ENCODE data around the gene CEP131. TPM values are rescaled to one million over a fixed set of nuclear protein-coding genes. Genes with fewer than 3 reads are reported as not detected.

Gene CEP131
- total and polyA plus RNA-seq, 7 donors: 3.7 to 8.6 (median 4.9) TPM

- no peak within 1 kb of the TSS for H3K27ac ChIP-seq
- 0 to 2% (median 2%) methylated on average over 20 to 62 of the region's 62 CpGs for WGBS, 3 donors
- H3K27me3 ChIP-seq (ENCODE audit: insufficient read depth in 3 of 3, low read length in 2 of 3): peaks cover 0 to 44% (median 18%) of the 10 kb centered on the region in 3 donors
- no peaks in the 10 kb centered on the region for H3K9me3 ChIP-seq
- TF ChIP-seq CTCF (IDR thresholded peaks at IDR 0.05): no peak
- H3K4me1 ChIP-seq: peaks cover 3% of the 10 kb centered on the region
- H3K36me3 ChIP-seq (ENCODE audit: insufficient read depth in 1 of 2, low read depth in 1 of 2): no peaks in the 10 kb centered on the region
- H3K4me3 ChIP-seq: peak within 1 kb of the TSS; percentile 51
- DNase-seq (peak in 1 of 2 donors; percentile 28), ATAC-seq (no peak)
- intact Hi-C loops (cut with DNase I): no loop called here
These were observed 56.7 kb downstream of the CEP131 start, which contains the start of gene AATK for GRCh38 chr17:81166033-81166492. Gene AATK (minus strand): TSS chr17:81166221. CDS start chr17:81165992, 229 bp downstream.

- 14 to 26% (median 22%) methylated on average over 37 to 46 of the region's 46 CpGs for WGBS, 3 donors
- no peak for TF ChIP-seq CTCF (IDR thresholded peaks at IDR 0.05)
- DNase-seq: peak in 1 of 2 donors; percentile 52
- Histone ChIP-seq H3K4me3 (peak within 1 kb of the TSS; percentile 51), H3K27ac (no peak within 1 kb of the TSS), H3K27me3 (ENCODE audit: insufficient read depth in 3 of 3, low read length in 2 of 3) (peaks cover 0 to 44% (median 13%) of the 10 kb centered on the region in 3 donors), H3K9me3 (no peaks in the 10 kb centered on the region), H3K36me3 (ENCODE audit: insufficient read depth in 1 of 2, low read depth in 1 of 2) (no peaks in the 10 kb centered on the region), H3K4me1 (peaks cover 3% of the 10 kb centered on the region)
- intact Hi-C loops (cut with DNase I): no loop called here
- ATAC-seq: peak in 2 of 4 donors; percentile 13 to 43
These were observed 57.3 kb downstream of the CEP131 start, which contains the start of gene PVALEF for GRCh38 chr17:81165246-81166032. Gene PVALEF (plus strand): TSS chr17:81165507. CDS start chr17:81181227, 15,720 bp downstream.

- no peaks in the 10 kb centered on the region for H3K9me3 ChIP-seq
- H3K4me3 ChIP-seq: no peak overlapping the region
- intact Hi-C loops (cut with DNase I): no loop called here
- no peak overlapping the region for H3K27ac ChIP-seq
- no peaks in the 10 kb centered on the region for H3K36me3 ChIP-seq (ENCODE audit: insufficient read depth in 1 of 2, low read depth in 1 of 2)
- TF ChIP-seq CTCF (IDR thresholded peaks at IDR 0.05): no peak
- WGBS, 3 donors: 47 to 74% (median 49%) methylated on average over 19 of the region's 19 CpGs
- ATAC-seq (peak in 2 of 4 donors; percentile 16 to 37), DNase-seq (peak in 1 of 2 donors; percentile 32)
- peaks cover 0 to 44% (median 13%) of the 10 kb centered on the region in 3 donors for H3K27me3 ChIP-seq (ENCODE audit: insufficient read depth in 3 of 3, low read length in 2 of 3)
- H3K4me1 ChIP-seq: peaks cover 3% of the 10 kb centered on the region
These were observed 58.2 kb downstream of the CEP131 start for GRCh38 chr17:81164371-81165245.

- ATAC-seq (no peak), DNase-seq (peak in 1 of 2 donors; percentile 42)
- H3K9me3 ChIP-seq: no peaks in the 10 kb centered on the region
- no peaks in the 10 kb centered on the region for H3K36me3 ChIP-seq (ENCODE audit: insufficient read depth in 1 of 2, low read depth in 1 of 2)
- intact Hi-C loops (cut with DNase I): no loop called here
- H3K4me1 ChIP-seq: peaks cover 3% of the 10 kb centered on the region
- peaks cover 0 to 44% (median 13%) of the 10 kb centered on the region in 3 donors for H3K27me3 ChIP-seq (ENCODE audit: insufficient read depth in 3 of 3, low read length in 2 of 3)
- no peak overlapping the region for H3K4me3 ChIP-seq
- TF ChIP-seq CTCF (IDR thresholded peaks at IDR 0.05): no peak
- WGBS, 3 donors: 63 to 77% (median 72%) methylated on average over 14 to 15 of the region's 15 CpGs
- no peak overlapping the region for H3K27ac ChIP-seq
These were observed 58.9 kb downstream of the CEP131 start for GRCh38 chr17:81163703-81164370.
